Panc1 (cell line): ENCODE data around the gene SMIM20. TPM values are rescaled to one million over a fixed set of nuclear protein-coding genes. Genes with fewer than 3 reads are reported as not detected.

ENCODE experiments used
- ATAC-seq: fragments of 200-7000 bp; cut with Tn5 transposase; 2 replicates; pipeline ENCODE4 v1.9.1; 2020; ENCODE audit warnings: mild to moderate bottlenecking, moderate library complexity
- BruUV-seq: library from RNA; stranded (reverse); fragments of 400-500 nt; replicated peaks from 2 replicates; lab custom pipeline; 2021; lab: Mats Ljungman, UMichigan
- CTCF ChIA-PET: fragments of 300-600 bp; sonication (Branson Sonifier 250); formaldehyde crosslinking; loops from one replicate; lab custom pipeline; 2022; ENCODE audit warnings: antibody characterized with exemption; lab: Charles Lee
- POLR2A ChIA-PET: fragments of 300-600 bp; sonication (Branson Sonifier 250); formaldehyde crosslinking; loops from one replicate; lab custom pipeline; 2022; ENCODE audit warnings: antibody characterized with exemption; lab: Charles Lee
- DNase-seq: peaks from one replicate; pipeline ENCODE4 v3.0.0-alpha.2; 2010; ENCODE audit warnings: low read depth, low spot score
- H3K27ac ChIP-seq: 2 replicates; pipeline ENCODE4 v1.5.1; 2011; ENCODE audit warnings: mild to moderate bottlenecking, low read length, inconsistent platforms
- H3K27me3 ChIP-seq: fragments of 200-500 bp; sonication (Bioruptor generic); 2 replicates; pipeline ENCODE4 v1.6.0; 2014; ENCODE audit warnings: low read length, inconsistent platforms; ENCODE audit not compliant: control insufficient read depth, insufficient read depth
- H3K36me3 ChIP-seq: fragments of 200-500 bp; sonication (Bioruptor generic); 2 replicates; pipeline ENCODE4 v1.5.1; 2014; ENCODE audit warnings: inconsistent platforms, mild to moderate bottlenecking, low read length, moderate library complexity; ENCODE audit not compliant: control insufficient read depth, insufficient read depth
- H3K4me1 ChIP-seq: 2 replicates; pipeline ENCODE4 v1.5.1; 2011; ENCODE audit warnings: inconsistent platforms, mild to moderate bottlenecking, low read length, moderate library complexity; ENCODE audit not compliant: control insufficient read depth, insufficient read depth
- H3K4me3 ChIP-seq, 2 experiments: 2 replicates each; pipeline ENCODE4 v1.5.1; 2011 to 2012; ENCODE audit warnings: low read depth in 2 of 2, low read length in 2 of 2, mild to moderate bottlenecking in 2 of 2, inconsistent platforms in 1 of 2, moderate library complexity in 1 of 2
- H3K9me3 ChIP-seq: fragments of 200-500 bp; sonication (Bioruptor generic); 2 replicates; pipeline ENCODE4 v1.5.1; 2014; ENCODE audit warnings: low read depth, mild to moderate bottlenecking, inconsistent platforms, low read length, moderate library complexity; ENCODE audit not compliant: control insufficient read depth, insufficient read depth
- CTCF ChIP-seq: fragments of 450-650 bp; IDR thresholded peaks from 2 replicates; pipeline ENCODE4 v1.5.1; 2017; ENCODE audit warnings: mild to moderate bottlenecking
- POLR2AphosphoS5 ChIP-seq: IDR thresholded peaks from 2 replicates; pipeline ENCODE4 v1.6.1; 2012; ENCODE audit warnings: mild to moderate bottlenecking, low read depth, low read length, moderate library complexity
- REST ChIP-seq, 2 experiments: IDR thresholded peaks; 2 replicates each; pipeline ENCODE4 v1.6.1; 2011 to 2012; ENCODE audit warnings: low read depth in 2 of 2, control low read depth in 1 of 2, low read length in 1 of 2, mild to moderate bottlenecking in 1 of 2, moderate library complexity in 1 of 2; ENCODE audit not compliant: insufficient read depth in 1 of 2
- SIN3A ChIP-seq: IDR thresholded peaks from 2 replicates; pipeline ENCODE4 v1.6.1; 2012; ENCODE audit warnings: low read depth, mild to moderate bottlenecking, low read length, moderate library complexity, borderline replicate concordance; ENCODE audit not compliant: insufficient read depth
- TCF7L2 ChIP-seq: IDR thresholded peaks from 2 replicates; pipeline ENCODE4 v1.6.1; 2011; ENCODE audit warnings: mild to moderate bottlenecking, low read depth, low read length, inconsistent platforms
- in situ Hi-C: cut with HindIII; loops from 2 replicates; pipeline ENCODE4 v1.10.0; 2016; ENCODE audit warnings: low sequenced_read_pairs, low pct_unique_long_range_greater_than_20kb
- intact Hi-C: fragments of 100-400 bp; cut with micrococcal nuclease; formaldehyde crosslinking; loops from one replicate; pipeline ENCODE4 v1.10.0; 2022; ENCODE audit not compliant: unreplicated experiment
- total RNA-seq: library from RNA; stranded (reverse); gene quantifications from one replicate; pipeline ENCODE4 v1.2.1, GENCODE V29; 2021; ENCODE audit not compliant: unreplicated experiment

SMIM20 gene
- total RNA-seq, 1 experiment from 2014 or later: 16.5 TPM

- ATAC-seq: no peak
- no TSS peak for BruUV-seq
- no peaks in the 10 kb centered on the region for H3K9me3 ChIP-seq
- in situ Hi-C loops: no loop called here
- no peaks in the 10 kb centered on the region for H3K4me1 ChIP-seq
- H3K36me3 ChIP-seq: no peaks in the 10 kb centered on the region
- H3K4me3 ChIP-seq: no peak overlapping the region
- TF ChIP-seq REST (IDR thresholded peaks at IDR 0.05; ENCODE audit: insufficient read depth in 1 of 2, low read depth in 2 of 2, low read length in 1 of 2): no peak
- no peak for TF ChIP-seq SIN3A
- no peak for TF ChIP-seq POLR2AphosphoS5
- no peak for TF ChIP-seq CTCF
- TF ChIP-seq TCF7L2: no peak
- DNase-seq: no peak
- intact Hi-C loops: no loop called here
- H3K27ac ChIP-seq: no peak overlapping the region
- H3K27me3 ChIP-seq: no peaks in the 10 kb centered on the region
- POLR2A ChIA-PET: no interaction called here
- CTCF ChIA-PET: no interaction called here
Observed at GRCh38 chr4:25879091-25879584, 34.9 kb upstream of the SMIM20 start.

- ChIA-PET CTCF (no interaction called here), POLR2A (no interaction called here)
- no peak for TF ChIP-seq TCF7L2
- no peak for TF ChIP-seq POLR2AphosphoS5
- TF ChIP-seq CTCF: no peak
- no peak for TF ChIP-seq REST (IDR thresholded peaks at IDR 0.05; ENCODE audit: insufficient read depth in 1 of 2, low read depth in 2 of 2, low read length in 1 of 2)
- TF ChIP-seq SIN3A: no peak
- BruUV-seq: no TSS peak
- intact Hi-C loops: no loop called here
- no peak overlapping the region for H3K27ac ChIP-seq
- ATAC-seq (no peak), DNase-seq (no peak)
- in situ Hi-C loops: no loop called here
- no peak overlapping the region for H3K4me3 ChIP-seq
- no peaks in the 10 kb centered on the region for H3K4me1 ChIP-seq
- H3K36me3 ChIP-seq: no peaks in the 10 kb centered on the region
- no peaks in the 10 kb centered on the region for H3K9me3 ChIP-seq
- no peaks in the 10 kb centered on the region for H3K27me3 ChIP-seq
Observed at GRCh38 chr4:25879587-25879986, 34.4 kb upstream of the SMIM20 start.
